Fibroblast of skin of abdomen (primary cell): ENCODE results near the gene TMCC1.
"Not testable (repeated sequence)": the region's sequence is repeated elsewhere in the genome, so short reads cannot be mapped to it uniquely, and the experiment has no call there.

Experiments used
- DNase-seq: peaks from one replicate; pipeline ENCODE4 v3.0.0-alpha.2; 2013

TMCC1 gene

GRCh38 chr3:129674798-129675123 lies 218.8 kb downstream of the TMCC1 start:
- not testable (repeated sequence) for DNase-seq

DNA sequence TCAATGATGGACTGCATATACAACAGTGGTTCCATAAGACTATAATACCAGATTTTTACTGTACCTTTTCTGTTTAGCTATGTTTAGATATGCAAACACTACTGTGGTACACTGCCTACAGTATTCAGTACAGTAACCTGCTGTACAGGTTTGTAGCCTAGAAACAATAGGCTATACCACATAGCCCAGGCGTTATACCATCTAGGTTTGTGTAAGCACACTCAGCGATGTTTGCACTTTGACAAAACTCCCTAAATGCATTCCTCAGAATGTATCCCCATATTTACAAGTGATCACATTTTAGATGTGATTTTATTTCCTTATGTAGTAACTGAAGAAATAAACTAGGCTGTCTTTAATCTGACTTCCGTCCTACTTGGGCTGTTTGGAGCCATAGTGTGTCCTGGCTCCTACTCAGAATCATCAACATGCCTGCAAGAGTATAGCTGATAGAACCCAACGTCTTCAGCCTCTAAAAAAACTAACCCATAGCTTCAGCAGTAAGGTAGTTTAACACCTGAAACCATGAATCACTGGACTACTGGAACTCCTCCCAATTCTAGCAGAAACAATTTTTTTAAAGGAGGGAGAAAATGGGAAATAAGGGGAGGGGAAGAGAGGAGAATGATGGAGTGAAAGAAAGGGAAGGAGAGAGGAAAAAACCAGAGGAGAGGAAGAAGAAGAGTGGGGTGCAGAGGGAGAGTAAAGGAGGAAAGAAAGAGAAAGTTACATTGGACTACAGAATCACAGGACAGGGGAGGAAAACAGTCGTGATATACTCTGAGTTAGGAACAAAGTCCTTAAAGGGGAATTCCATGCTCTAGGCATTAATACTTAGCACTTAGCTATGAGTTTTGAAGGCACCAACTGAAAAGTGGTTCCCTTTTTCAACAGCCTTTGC lies 219.4 kb downstream of the TMCC1 start:
- no peak for DNase-seq

GRCh38 chr3:129673012-129673411 lies 220.5 kb downstream of the TMCC1 start:
- no peak for DNase-seq

GRCh38 chr3:129672412-129672811 lies 221.1 kb downstream of the TMCC1 start:
- no peak for DNase-seq

DNA sequence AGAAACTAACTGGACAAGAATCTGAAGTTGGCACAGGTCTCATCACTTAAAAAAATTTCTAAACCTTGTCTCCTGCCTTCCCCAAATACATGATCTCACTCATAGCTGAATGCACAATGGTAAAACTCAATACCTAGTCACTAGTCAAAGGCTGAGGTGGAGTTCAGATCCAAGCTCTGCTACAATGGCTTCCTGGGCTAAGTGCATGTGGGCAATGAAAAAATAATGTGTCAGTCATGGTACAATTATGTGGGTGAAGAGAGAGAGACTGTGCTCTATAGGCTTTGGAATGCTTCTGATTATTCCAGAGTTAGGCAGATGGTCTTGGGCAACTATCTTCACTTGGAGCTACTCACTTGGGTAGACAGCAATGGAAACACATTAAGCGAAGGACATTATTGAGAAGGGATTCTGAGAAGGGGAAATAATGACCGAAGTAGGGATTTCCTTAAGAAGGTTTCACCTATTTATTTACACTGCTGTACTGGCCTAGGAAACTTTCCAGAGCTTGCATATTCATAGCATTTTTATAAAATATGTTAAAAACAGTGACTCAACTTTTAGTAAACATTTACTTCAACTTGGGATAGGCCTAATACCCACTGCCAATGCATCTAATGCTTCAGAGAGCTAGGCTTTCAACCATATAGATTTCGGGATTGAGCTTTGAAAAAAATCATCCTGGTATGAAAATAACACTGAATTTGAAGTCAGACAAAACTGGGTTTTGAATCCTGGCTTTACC lies 228.3 kb downstream of the TMCC1 start:
- peak; percentile 52 for DNase-seq

- no peak for DNase-seq
These were observed 229.4 kb downstream of the TMCC1 start for GRCh38 chr3:129663930-129664646.

DNA sequence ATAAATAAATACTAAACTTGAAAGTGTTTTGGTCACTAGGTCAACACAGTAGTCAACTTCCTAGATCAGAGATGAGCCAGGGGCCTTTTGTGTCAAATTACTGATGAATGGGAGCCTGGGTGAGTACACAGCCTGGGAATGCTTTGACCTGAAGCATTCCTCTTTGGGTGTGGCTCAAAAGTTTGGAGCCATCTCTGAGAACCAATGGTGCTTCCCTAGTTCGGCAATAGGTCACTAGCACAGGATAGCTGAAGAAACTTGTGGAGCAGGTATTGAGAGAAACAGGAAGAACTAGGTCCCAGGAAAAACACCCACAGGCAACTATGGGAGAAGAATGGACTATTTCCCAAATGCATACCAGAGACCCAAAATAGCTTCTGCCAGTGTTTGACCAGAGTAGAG lies 230.5 kb downstream of the TMCC1 start:
- no peak for DNase-seq

DNA sequence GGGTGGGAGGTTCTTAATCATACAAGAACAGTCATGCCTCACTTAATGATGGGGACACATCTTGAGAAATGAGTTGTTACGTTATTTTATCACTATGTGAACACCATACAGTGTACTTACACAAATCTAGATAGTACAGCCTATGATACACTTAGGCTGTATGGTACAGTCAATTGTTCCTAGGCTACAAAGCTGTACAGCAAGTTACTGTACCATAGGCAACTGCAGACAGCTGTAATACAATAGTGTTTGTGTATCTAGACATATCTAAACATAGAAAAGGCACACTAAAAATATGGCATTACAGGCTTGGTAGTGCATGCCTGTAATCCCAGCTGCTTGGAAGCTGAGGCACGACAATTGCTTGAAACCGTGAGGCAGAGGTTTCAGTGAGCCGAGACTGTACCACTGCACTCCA lies 231.3 kb downstream of the TMCC1 start:
- DNase-seq = no peak

DNA sequence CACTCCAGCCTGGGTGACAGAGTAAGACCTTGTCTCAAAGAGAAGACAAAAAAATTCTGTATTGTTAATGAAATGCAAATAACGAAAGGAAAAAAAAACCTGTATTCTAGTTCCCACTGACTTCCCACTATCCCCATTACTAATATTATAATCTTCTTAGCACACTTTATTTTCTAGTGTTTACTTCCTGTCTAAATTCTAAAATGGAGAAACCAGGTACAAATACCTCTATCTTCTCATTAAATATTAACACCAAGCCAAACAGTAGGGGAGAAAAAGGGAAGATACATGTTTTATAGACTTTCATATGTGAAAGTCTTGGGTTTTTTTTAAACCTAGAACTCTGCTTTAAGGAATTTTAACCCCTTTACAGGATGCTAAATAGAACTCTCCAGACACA lies 231.7 kb downstream of the TMCC1 start:
- DNase-seq = no peak

DNA sequence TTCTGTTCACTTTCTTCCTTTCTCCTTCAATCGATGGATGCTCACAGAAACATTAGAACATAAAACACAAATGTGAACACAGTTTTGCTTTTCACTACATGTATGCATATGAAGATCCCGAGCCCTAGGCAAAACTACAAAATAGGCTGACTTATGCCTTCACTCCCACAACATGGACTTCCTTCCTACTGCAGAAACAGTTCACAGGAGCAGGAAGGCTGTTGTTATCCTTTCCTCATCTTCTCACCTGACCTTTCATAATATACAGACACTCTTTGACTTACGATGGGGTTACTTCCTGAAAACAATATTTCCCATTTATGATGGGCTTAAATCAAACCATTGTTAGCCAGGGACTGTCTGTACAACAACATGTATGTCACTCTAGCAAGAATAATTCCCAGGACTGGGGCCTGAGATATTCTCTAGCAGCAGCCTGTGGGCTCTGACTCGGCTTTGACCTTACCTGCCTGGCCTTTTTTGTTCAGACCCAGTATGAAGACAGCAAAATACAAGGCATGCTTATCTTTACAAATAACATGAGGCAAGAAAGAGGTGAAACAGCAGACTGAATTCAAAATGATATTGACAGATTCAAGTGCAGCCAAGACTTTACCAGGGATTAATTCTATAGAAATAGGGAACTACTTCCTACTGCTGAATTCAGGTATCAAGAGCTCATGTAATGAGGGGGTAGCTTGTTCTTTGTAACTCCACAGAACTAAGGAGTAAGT lies 235.2 kb downstream of the TMCC1 start:
- no peak for DNase-seq

- DNase-seq = peak; percentile 25
These were observed 236.1 kb downstream of the TMCC1 start for GRCh38 chr3:129657261-129658046.

GRCh38 chr3:129656659-129657247 lies 236.8 kb downstream of the TMCC1 start:
- DNase-seq = no peak

GRCh38 chr3:129655291-129655700 lies 238.2 kb downstream of the TMCC1 start:
- no peak for DNase-seq

DNA sequence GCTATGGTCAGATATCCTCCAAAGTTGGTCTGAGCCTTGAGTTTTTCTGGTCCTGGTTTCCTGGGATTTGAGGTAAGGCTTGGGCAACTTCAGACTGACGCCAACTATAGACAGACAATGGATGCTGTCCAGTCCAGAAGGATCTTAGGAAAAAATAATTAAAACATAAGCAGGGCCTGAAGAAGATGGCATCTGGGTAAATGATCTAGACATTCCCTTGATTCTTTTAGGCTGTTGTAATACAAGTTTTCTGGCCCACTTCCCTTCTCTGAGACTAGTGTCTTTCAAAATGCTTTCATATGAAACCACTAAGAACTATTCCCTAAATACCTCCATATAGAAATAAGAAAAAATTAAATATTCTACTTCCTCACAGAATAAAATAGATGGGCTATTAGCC lies 239.4 kb downstream of the TMCC1 start:
- DNase-seq = peak; percentile 87

DNA sequence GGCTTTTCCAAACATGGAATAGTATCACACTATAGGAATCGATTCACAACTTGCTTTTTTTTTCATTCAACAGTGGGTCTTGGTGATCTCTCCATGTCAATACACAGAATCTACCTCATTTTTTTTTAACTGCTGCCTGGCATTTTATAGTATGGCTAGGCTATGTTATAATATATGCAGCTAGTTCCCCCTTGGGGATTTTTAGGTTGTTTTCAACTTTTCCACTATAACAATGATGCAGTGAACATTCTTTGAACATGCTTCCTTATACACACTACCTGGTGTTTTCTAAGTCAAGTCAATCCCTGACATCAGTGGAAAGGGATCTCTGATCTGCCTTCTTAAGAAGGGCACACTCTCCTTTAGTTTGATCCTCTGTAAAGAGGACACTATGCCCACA lies 240.5 kb downstream of the TMCC1 start:
- no peak for DNase-seq

- DNase-seq = peak; percentile 95
These were observed 241.9 kb downstream of the TMCC1 start for GRCh38 chr3:129651435-129652202.

- peak; percentile 75 for DNase-seq
These were observed 243.1 kb downstream of the TMCC1 start for GRCh38 chr3:129650256-129650872.

GRCh38 chr3:129648391-129648790 lies 245.1 kb downstream of the TMCC1 start:
- DNase-seq = no peak

GRCh38 chr3:129645286-129645685 lies 248.2 kb downstream of the TMCC1 start:
- no peak for DNase-seq

- no peak for DNase-seq
These were observed 248.7 kb downstream of the TMCC1 start for GRCh38 chr3:129644836-129645235.
